SK-N-SH (cell line): ENCODE data around the gene SRSF10. TPM values are rescaled to one million over a fixed set of nuclear protein-coding genes. Genes with fewer than 3 reads are reported as not detected.

ENCODE experiments used
- CTCF ChIA-PET: fragments of 300-600, 350-600 bp; formaldehyde crosslinking; extraction: SDS; loops from one replicate; lab custom pipeline; 2021; lab: Yijun Ruan, JAX
- POLR2A ChIA-PET: fragments of 350-600 bp; sonication (Branson Sonifier 250); formaldehyde crosslinking; extraction: SDS; loops from one replicate; lab custom pipeline; 2020; ENCODE audit warnings: antibody characterized with exemption, inconsistent platforms; lab: Yijun Ruan, JAX
- DNase-seq: peaks from one replicate; pipeline ENCODE4 v3.0.0; 2012
- H2AFZ ChIP-seq: fragments of 200-600 bp; sonication (generic); 2 replicates; pipeline ENCODE4 v1.8.1; 2016; ENCODE audit warnings: antibody characterized with exemption, mild to moderate bottlenecking, low read depth
- H3F3A ChIP-seq: fragments of 200-600 bp; sonication (generic); replicated peaks from 2 replicates; pipeline ENCODE3; 2016; ENCODE audit warnings: antibody characterized with exemption, mild to moderate bottlenecking; ENCODE audit not compliant: insufficient read depth
- H3K27ac ChIP-seq, 2 experiments: fragments of 200-500 bp in 1 of 2; fragments of 200-600 bp in 1 of 2; sonication (Bioruptor generic) in 1 of 2; sonication (generic), shearing (Covaris generic) in 1 of 2; 2 replicates each; pipeline versions ENCODE4 v1.5.1 to v1.6.1; 2014 to 2016; ENCODE audit warnings: low read depth in 2 of 2, inconsistent platforms in 1 of 2, low read length in 1 of 2, mild to moderate bottlenecking in 1 of 2, mixed read lengths in 1 of 2
- H3K27me3 ChIP-seq: fragments of 200-600 bp; sonication (generic), shearing (Covaris generic); 2 replicates; pipeline ENCODE4 v1.6.1; 2016; ENCODE audit warnings: mixed run types; ENCODE audit not compliant: insufficient read depth
- H3K36me3 ChIP-seq, 2 experiments: fragments of 200-500 bp in 1 of 2; fragments of 200-600 bp in 1 of 2; sonication (Bioruptor generic) in 1 of 2; sonication (generic) in 1 of 2; replicated peaks in 1 of 2; 2 replicates each; pipeline versions ENCODE3 to v1.5.1; 2014 to 2016; ENCODE audit warnings: low read length in 1 of 2, mild to moderate bottlenecking in 1 of 2; ENCODE audit not compliant: insufficient read depth in 2 of 2, control insufficient read depth in 1 of 2
- H3K4me1 ChIP-seq, 2 experiments: fragments of 200-500 bp in 1 of 2; fragments of 200-600 bp in 1 of 2; sonication (Bioruptor generic) in 1 of 2; sonication (generic), shearing (Covaris generic) in 1 of 2; 2 replicates each; pipeline versions ENCODE4 v1.5.1 to v1.6.1; 2014 to 2016; ENCODE audit warnings: low read depth in 1 of 2, low read length in 1 of 2, mixed run types in 1 of 2; ENCODE audit not compliant: insufficient read depth in 2 of 2, control insufficient read depth in 1 of 2
- H3K4me2 ChIP-seq: fragments of 200-600 bp; sonication (generic), shearing (Covaris generic); 2 replicates; pipeline ENCODE4 v1.6.1; 2017; ENCODE audit warnings: mixed run types
- H3K4me3 ChIP-seq, 2 experiments: fragments of 200-500 bp in 1 of 2; fragments of 200-600 bp in 1 of 2; sonication (Bioruptor generic) in 1 of 2; sonication (generic), shearing (Covaris generic) in 1 of 2; 2 replicates each; pipeline versions ENCODE4 v1.5.1 to v1.8.1; 2014 to 2016; ENCODE audit warnings: low read depth in 2 of 2, inconsistent platforms in 1 of 2, low read length in 1 of 2, mild to moderate bottlenecking in 1 of 2, mixed read lengths in 1 of 2, moderate library complexity in 1 of 2
- H3K79me2 ChIP-seq: fragments of 200-600 bp; sonication (generic); 2 replicates; pipeline ENCODE4 v1.8.1; 2017; ENCODE audit warnings: mild to moderate bottlenecking; ENCODE audit not compliant: insufficient read depth
- H3K9ac ChIP-seq: fragments of 200-600 bp; sonication (generic); 2 replicates; pipeline ENCODE4 v1.6.1; 2017; ENCODE audit warnings: mixed run types
- H3K9me2 ChIP-seq: fragments of 200-600 bp; sonication (generic); 2 replicates; pipeline ENCODE4 v1.6.1; 2017; ENCODE audit warnings: mixed run types
- H3K9me3 ChIP-seq: fragments of 200-600 bp; sonication (generic); 2 replicates; pipeline ENCODE4 v1.6.1; 2017; ENCODE audit warnings: mixed run types, mild to moderate bottlenecking, moderate library complexity
- H4K20me1 ChIP-seq: fragments of 200-600 bp; sonication (generic); 2 replicates; pipeline ENCODE4 v1.6.1; 2017; ENCODE audit warnings: mild to moderate bottlenecking, mixed run types; ENCODE audit not compliant: insufficient read depth
- FOSL2 ChIP-seq: IDR thresholded peaks from 2 replicates; pipeline ENCODE4 v1.4.0; 2012; ENCODE audit warnings: low read depth, mild to moderate bottlenecking, moderate library complexity, borderline replicate concordance
- GABPA ChIP-seq: IDR thresholded peaks from 2 replicates; pipeline ENCODE4 v1.4.0; 2012; ENCODE audit warnings: low read depth, mild to moderate bottlenecking
- JUND ChIP-seq: IDR thresholded peaks from 2 replicates; pipeline ENCODE4 v1.4.0; 2012
- POLR2AphosphoS5 ChIP-seq: IDR thresholded peaks from 2 replicates; pipeline ENCODE4 v1.6.1; 2012; ENCODE audit warnings: low read depth, low read length
- RCOR1 ChIP-seq: fragments of 150-350 bp; IDR thresholded peaks from 2 replicates; pipeline ENCODE4 v1.6.1; 2017; ENCODE audit warnings: antibody characterized with exemption, low read length
- WGBS: methylation state at CpG from one replicate; pipeline ENCODE4 v1.1.6; 2017; ENCODE audit warnings: low lambda C conversion rate; 5-methylcytosine and 5-hydroxymethylcytosine counted together
- polyA plus RNA-seq, 3 experiments: library from polyadenylated mRNA; depleted of rRNA; stranded (reverse); fragments of >200 nt; gene quantifications; 2 replicates each; pipeline ENCODE4 v1.2.3, GENCODE V29; 2012
- TF ChIP-seq, protein P1 (sequence below): IDR thresholded peaks from 2 replicates; pipeline ENCODE4; 2012
- TF ChIP-seq, protein P2 (sequence below): IDR thresholded peaks from 2 replicates; pipeline ENCODE4 v1.4.0; 2012; ENCODE audit warnings: low read depth, borderline replicate concordance
- TF ChIP-seq, protein P3 (sequence below): IDR thresholded peaks from 2 replicates; pipeline ENCODE4 v1.4.0; 2012; ENCODE audit warnings: low read depth, borderline replicate concordance
- TF ChIP-seq, protein P4 (sequence below): IDR thresholded peaks from 2 replicates; pipeline ENCODE4 v1.4.0; 2012; ENCODE audit warnings: low read depth

SRSF10 gene
- polyA plus RNA-seq, 1 of the 3 experiments (the other 2 are of a cell fraction) = 79.8 TPM

DNA sequence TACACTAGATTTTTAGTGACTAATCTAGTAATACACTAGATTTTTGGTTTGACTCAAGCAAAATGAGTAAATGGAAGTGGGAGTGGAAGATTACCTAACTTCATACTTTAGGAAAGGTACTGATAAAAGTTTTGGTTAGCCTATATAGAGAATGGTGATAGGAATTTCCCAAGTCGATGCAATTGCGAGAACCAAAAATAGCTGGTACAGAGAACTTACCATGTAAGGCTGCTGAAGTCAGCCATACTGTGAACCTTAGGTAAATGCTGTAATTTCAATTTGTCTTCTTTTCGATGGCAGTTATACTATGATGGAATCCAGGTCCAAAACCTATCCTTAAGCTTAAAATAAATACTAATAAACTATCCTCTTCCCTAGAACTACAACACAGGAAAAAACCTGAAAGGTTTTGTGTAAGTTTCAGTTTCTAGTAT lies 15.9 kb downstream of the SRSF10 start:
- Histone ChIP-seq H3K4me2 (no peak overlapping the region), H3K79me2 (peaks cover 90% of the 10 kb centered on the region)

DNA sequence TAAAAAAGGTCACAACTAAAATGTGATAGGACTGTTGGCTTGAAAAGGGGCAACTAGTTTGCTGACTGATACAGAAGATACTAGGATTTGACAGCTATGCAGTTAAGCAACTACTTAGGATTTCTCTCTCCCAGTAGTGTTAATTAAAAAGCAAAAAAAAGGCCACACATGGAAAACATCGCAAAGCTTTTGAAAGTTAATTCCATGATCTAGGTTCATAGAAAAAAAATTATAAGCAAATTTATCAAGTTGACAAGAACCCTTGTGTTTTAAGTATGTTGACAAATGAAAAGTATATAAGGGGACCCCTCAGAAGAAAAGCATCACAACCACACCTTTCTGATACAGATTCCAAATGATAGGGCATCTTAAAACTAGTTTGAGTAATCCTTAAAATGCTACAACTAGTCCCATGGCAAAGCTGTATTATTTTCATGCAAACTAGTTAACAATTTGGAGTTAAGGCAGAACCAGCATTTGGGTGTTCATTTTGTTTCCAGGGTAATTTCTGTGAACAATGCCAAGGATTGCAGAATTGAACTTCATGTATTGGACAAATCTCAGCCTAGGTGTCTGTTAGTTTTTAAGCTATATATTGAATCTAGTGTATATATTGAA lies 16.4 kb downstream of the SRSF10 start:
- peaks cover 0 to 5% of the 10 kb centered on the region in 2 experiments; a peak in 2 of 4 replicates for H3K4me1 ChIP-seq
- H3K4me2 ChIP-seq = no peak overlapping the region
- peak overlapping the region; percentile 53 to 59; a peak in 3 of 4 replicates for H3K27ac ChIP-seq
- POLR2A ChIA-PET = interaction anchor here (0.9 kb wide), 1 partner anchor 33 kb away, joined by 3 read pairs; no protein-coding TSS in a partner anchor
- H4K20me1 ChIP-seq = peaks cover 19% of the 10 kb centered on the region
- peaks cover 84% of the 10 kb centered on the region for H3K79me2 ChIP-seq
- no peak for DNase-seq
- WGBS = 52% methylated on average over 1 of the region's 1 CpG
- no peak overlapping the region for H3K9ac ChIP-seq
- H3K9me2 ChIP-seq = no peaks in the 10 kb centered on the region
- no peak overlapping the region for H2AFZ ChIP-seq
- H3K9me3 ChIP-seq = no peaks in the 10 kb centered on the region
- H3K36me3 ChIP-seq = peaks cover 70 to 71% of the 10 kb centered on the region in 2 experiments
- peaks cover 72% of the 10 kb centered on the region for H3F3A ChIP-seq
- CTCF ChIA-PET = interaction anchor here (1.3 to 1.6 kb wide), 2 partner anchors 47 to 190 kb away, joined by 4 read pairs; no protein-coding TSS in a partner anchor
- H3K4me3 ChIP-seq = no peak overlapping the region
- H3K27me3 ChIP-seq = no peaks in the 10 kb centered on the region
- TF ChIP-seq, protein P1, sequence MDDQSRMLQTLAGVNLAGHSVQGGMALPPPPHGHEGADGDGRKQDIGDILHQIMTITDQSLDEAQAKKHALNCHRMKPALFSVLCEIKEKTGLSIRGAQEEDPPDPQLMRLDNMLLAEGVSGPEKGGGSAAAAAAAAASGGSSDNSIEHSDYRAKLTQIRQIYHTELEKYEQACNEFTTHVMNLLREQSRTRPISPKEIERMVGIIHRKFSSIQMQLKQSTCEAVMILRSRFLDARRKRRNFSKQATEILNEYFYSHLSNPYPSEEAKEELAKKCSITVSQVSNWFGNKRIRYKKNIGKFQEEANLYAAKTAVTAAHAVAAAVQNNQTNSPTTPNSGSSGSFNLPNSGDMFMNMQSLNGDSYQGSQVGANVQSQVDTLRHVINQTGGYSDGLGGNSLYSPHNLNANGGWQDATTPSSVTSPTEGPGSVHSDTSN = 0 out of 2 replicates have a peak, but pooled peaks have one; percentile 6
- TF ChIP-seq POLR2AphosphoS5 = peak; percentile 67
- TF ChIP-seq, protein P2, sequence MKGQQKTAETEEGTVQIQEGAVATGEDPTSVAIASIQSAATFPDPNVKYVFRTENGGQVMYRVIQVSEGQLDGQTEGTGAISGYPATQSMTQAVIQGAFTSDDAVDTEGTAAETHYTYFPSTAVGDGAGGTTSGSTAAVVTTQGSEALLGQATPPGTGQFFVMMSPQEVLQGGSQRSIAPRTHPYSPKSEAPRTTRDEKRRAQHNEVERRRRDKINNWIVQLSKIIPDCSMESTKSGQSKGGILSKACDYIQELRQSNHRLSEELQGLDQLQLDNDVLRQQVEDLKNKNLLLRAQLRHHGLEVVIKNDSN = no peak

More for the DNA sequence above, 15.9 kb downstream of the SRSF10 start:
- DNase-seq = no peak
- ChIA-PET CTCF (interaction anchor here (1.3 to 1.6 kb wide), 2 partner anchors 47 to 190 kb away, joined by 4 read pairs; no protein-coding TSS in a partner anchor), POLR2A (no interaction called here)
- Histone ChIP-seq H3K27ac (peak overlapping the region; percentile 53 to 59), H3K9me3 (no peaks in the 10 kb centered on the region), H3K4me3 (no peak overlapping the region), H3K4me1 (peaks cover 0 to 5% of the 10 kb centered on the region in 2 experiments; a peak in 2 of 4 replicates), H3K27me3 (no peaks in the 10 kb centered on the region), H3K9me2 (no peaks in the 10 kb centered on the region), H3F3A (peaks cover 71% of the 10 kb centered on the region), H3K9ac (no peak overlapping the region), H4K20me1 (peaks cover 19% of the 10 kb centered on the region), H2AFZ (no peak overlapping the region), H3K36me3 (peaks cover 72 to 76% of the 10 kb centered on the region in 2 experiments)
- 84% methylated on average over 3 of the region's 3 CpGs for WGBS
- TF ChIP-seq, protein P3, sequence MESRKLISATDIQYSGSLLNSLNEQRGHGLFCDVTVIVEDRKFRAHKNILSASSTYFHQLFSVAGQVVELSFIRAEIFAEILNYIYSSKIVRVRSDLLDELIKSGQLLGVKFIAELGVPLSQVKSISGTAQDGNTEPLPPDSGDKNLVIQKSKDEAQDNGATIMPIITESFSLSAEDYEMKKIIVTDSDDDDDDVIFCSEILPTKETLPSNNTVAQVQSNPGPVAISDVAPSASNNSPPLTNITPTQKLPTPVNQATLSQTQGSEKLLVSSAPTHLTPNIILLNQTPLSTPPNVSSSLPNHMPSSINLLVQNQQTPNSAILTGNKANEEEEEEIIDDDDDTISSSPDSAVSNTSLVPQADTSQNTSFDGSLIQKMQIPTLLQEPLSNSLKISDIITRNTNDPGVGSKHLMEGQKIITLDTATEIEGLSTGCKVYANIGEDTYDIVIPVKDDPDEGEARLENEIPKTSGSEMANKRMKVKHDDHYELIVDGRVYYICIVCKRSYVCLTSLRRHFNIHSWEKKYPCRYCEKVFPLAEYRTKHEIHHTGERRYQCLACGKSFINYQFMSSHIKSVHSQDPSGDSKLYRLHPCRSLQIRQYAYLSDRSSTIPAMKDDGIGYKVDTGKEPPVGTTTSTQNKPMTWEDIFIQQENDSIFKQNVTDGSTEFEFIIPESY = 0 out of 2 replicates have a peak, but pooled peaks have one; percentile 23
- TF ChIP-seq, protein P4, sequence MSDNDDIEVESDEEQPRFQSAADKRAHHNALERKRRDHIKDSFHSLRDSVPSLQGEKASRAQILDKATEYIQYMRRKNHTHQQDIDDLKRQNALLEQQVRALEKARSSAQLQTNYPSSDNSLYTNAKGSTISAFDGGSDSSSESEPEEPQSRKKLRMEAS = no peak
- 0 out of 2 replicates have a peak, but pooled peaks have one; percentile 2 for TF ChIP-seq JUND
- no peak for TF ChIP-seq GABPA
- no peak for TF ChIP-seq FOSL2
- TF ChIP-seq RCOR1 = no peak
